Measurements from ENCODE around the gene VPS13D.
"Not testable (repeated sequence)": the region's sequence is repeated elsewhere in the genome, so short reads cannot be mapped to it uniquely, and the experiment has no call there.

The VPS13D gene

GRCh38 chr1:12515234-12515633 lies 285.4 kb downstream of the VPS13D start:
- DNase-seq (ENCODE audit: low read depth): no peak

- DNase-seq (ENCODE audit: low read depth): no peak
Measured at GRCh38 chr1:12516741-12517140, 286.9 kb downstream of the VPS13D start.

- DNase-seq (ENCODE audit: low read depth): peak; percentile 45
Measured at GRCh38 chr1:12518931-12519692, 289.3 kb downstream of the VPS13D start.

GRCh38 chr1:12519693-12520364 lies 290.0 kb downstream of the VPS13D start:
- no peak for DNase-seq (ENCODE audit: low read depth)

- no peak for DNase-seq (ENCODE audit: low read depth)
Measured at GRCh38 chr1:12521096-12521495, 291.3 kb downstream of the VPS13D start.

- DNase-seq (ENCODE audit: low read depth): not testable (repeated sequence)
Measured at GRCh38 chr1:12522780-12523179, 292.9 kb downstream of the VPS13D start.

- DNase-seq (ENCODE audit: low read depth): no peak
Measured at GRCh38 chr1:12524266-12524665, 294.4 kb downstream of the VPS13D start.

- no peak for DNase-seq (ENCODE audit: low read depth)
Measured at GRCh38 chr1:12525311-12526181, 295.7 kb downstream of the VPS13D start.

- DNase-seq (ENCODE audit: low read depth): no peak
Measured at GRCh38 chr1:12527564-12527963, 297.7 kb downstream of the VPS13D start.

- DNase-seq (ENCODE audit: low read depth): peak; percentile 73
Measured at GRCh38 chr1:12528021-12528852, 298.4 kb downstream of the VPS13D start.

- no peak for DNase-seq (ENCODE audit: low read depth)
Measured at GRCh38 chr1:12529640-12530174, 299.9 kb downstream of the VPS13D start.

GRCh38 chr1:12530462-12531178 lies 300.8 kb downstream of the VPS13D start:
- no peak for DNase-seq (ENCODE audit: low read depth)

GRCh38 chr1:12531179-12531499 lies 301.3 kb downstream of the VPS13D start:
- DNase-seq (ENCODE audit: low read depth): no peak

- no peak for DNase-seq (ENCODE audit: low read depth)
Measured at GRCh38 chr1:12532405-12533315, 302.8 kb downstream of the VPS13D start.

- no peak for DNase-seq (ENCODE audit: low read depth)
Measured at GRCh38 chr1:12536023-12536639, 306.3 kb downstream of the VPS13D start.

- no peak for DNase-seq (ENCODE audit: low read depth)
Measured at GRCh38 chr1:12537294-12537693, 307.5 kb downstream of the VPS13D start.

- no peak for DNase-seq (ENCODE audit: low read depth)
Measured at GRCh38 chr1:12537906-12538461, 308.2 kb downstream of the VPS13D start.

- DNase-seq (ENCODE audit: low read depth): not testable (repeated sequence)
Measured at GRCh38 chr1:12538536-12538935, 308.7 kb downstream of the VPS13D start.

- no peak for DNase-seq (ENCODE audit: low read depth)
Measured at GRCh38 chr1:12539320-12539704, 309.5 kb downstream of the VPS13D start.
